GM19238 (cell line): Measurements from ENCODE around the gene SYT1.
"Not testable (repeated sequence)": the region's sequence is repeated elsewhere in the genome, so short reads cannot be mapped to it uniquely, and the experiment has no call there.

Experiments
- DNase-seq: peaks from one replicate; pipeline ENCODE4 v3.0.0; 2011; ENCODE audit warnings: low spot score; ENCODE audit not compliant: insufficient read length

SYT1 gene

DNA sequence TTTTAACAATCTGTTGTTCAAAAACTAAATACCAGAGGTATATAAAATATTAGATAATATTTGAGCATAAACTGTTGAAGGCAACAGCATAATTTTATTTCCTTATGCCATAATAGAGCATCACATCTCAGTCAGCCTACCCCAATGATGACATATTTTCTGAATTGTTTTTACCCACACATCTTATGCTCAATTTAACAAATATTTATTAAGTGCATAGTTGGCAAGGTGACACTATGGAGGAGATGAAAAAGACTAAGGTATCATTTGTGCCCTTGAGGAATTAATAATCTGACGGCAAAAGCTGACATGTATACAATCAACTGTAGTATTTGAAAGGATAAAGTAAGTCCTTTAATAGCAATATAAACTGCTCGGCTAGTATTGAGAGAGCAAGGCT lies 102.4 kb downstream of the SYT1 start:
- DNase-seq = no peak

- DNase-seq = no peak
These were observed 103.7 kb downstream of the SYT1 start for GRCh38 chr12:78968226-78968625.

DNA sequence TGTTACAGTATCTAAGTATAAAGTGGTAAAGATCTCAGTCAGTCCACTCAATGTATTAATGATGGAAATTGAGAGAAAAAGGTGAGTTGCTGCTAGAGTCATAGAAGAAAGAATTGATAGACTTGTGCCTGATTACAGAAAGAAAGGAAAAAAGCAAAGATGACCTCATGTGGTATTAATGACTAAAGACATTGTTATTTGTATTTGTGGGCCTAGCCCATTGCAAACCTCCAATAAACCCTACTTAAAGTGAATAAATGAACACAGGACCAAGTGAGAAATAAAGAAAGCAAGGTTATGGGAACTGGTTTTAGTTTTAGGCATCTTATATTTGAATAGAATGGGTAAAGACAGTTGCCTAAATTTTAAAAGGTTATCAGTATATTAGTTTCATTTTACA lies 105.5 kb downstream of the SYT1 start:
- no peak for DNase-seq

GRCh38 chr12:78977304-78977867 lies 112.8 kb downstream of the SYT1 start:
- no peak for DNase-seq

DNA sequence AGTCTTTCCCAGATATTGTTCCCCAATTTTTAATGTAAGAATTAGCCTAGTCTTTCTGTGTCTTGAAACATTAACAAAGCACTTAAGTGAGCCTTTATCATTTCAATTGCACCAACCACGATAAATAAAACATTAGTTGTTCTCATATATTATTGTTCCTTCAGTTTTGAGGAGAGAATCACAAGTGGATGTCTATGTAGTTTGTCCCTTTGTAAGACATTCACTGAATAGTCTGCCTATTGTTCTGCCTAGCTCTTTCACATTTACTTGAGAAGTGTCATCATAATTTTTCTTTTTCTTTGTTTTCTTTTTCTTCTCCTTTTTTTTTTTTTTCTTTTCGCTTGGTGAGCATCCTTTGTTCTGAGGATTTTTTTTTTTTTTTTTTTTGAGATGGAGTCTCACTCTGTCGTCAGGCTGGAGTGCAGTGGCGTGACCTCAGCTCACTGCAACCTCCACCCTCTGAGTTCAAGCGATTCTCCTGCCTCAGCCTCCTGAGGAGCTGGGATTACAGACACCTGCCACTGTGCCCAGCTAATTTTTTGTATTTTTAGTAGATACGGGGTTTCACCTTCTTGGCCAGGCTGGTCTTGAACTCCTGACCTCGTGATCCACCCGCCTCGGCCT lies 129.7 kb downstream of the SYT1 start:
- no peak for DNase-seq

GRCh38 chr12:79000501-79000900 lies 135.9 kb downstream of the SYT1 start:
- no peak for DNase-seq

- DNase-seq = no peak
These were observed 136.8 kb downstream of the SYT1 start for GRCh38 chr12:79001404-79001803.

GRCh38 chr12:79006306-79006705 lies 141.7 kb downstream of the SYT1 start:
- no peak for DNase-seq

GRCh38 chr12:79008591-79008990 lies 144.0 kb downstream of the SYT1 start:
- no peak for DNase-seq

DNA sequence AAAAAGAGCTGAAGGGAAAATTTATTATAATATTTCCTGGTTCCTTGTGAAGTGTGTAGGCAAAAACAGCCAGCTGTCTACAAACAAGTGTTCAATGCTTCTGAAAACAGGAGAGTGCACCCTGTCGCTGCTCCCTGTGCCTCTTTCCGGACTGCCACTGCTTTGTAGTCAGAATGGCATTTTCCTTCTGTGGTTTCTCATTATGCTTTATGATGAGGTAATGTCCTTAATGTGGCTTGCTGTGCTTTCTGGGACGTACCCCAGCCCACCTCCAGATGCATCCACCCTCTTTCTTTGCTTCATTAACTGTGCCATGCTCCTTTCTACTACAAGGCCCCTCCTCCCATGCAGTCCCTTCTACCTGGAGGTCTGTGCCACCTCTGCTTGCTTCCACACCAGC lies 148.1 kb downstream of the SYT1 start:
- DNase-seq = no peak

GRCh38 chr12:79016181-79016580 lies 151.6 kb downstream of the SYT1 start:
- DNase-seq = no peak

DNA sequence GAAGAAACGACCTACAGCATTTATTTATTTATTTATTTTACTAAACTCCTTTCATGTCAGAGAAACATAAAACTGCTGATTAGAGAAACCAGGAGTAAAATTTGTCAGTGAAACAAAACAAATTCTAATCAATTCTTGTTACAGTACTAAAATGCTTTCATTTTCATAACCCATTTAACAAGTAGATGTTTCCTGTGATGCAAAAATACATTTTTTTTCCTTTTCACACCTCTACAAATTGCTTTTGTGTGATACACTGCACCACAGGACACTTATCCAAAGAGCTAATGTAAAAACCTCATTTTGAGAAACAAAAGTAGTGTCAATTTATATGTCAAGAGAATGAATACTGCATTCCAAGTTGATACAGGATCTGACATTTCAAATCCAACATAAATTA lies 155.1 kb downstream of the SYT1 start:
- no peak for DNase-seq

GRCh38 chr12:79020106-79020505 lies 155.5 kb downstream of the SYT1 start:
- DNase-seq = no peak

- DNase-seq = no peak
These were observed 156.4 kb downstream of the SYT1 start for GRCh38 chr12:79021021-79021420.

- DNase-seq = no peak
These were observed 158.7 kb downstream of the SYT1 start for GRCh38 chr12:79023261-79023660.

- no peak for DNase-seq
These were observed 159.2 kb downstream of the SYT1 start for GRCh38 chr12:79023784-79024183.

GRCh38 chr12:79033788-79034187 lies 169.2 kb downstream of the SYT1 start:
- no peak for DNase-seq

- not testable (repeated sequence) for DNase-seq
These were observed 180.2 kb downstream of the SYT1 start for GRCh38 chr12:79044748-79045147.

DNA sequence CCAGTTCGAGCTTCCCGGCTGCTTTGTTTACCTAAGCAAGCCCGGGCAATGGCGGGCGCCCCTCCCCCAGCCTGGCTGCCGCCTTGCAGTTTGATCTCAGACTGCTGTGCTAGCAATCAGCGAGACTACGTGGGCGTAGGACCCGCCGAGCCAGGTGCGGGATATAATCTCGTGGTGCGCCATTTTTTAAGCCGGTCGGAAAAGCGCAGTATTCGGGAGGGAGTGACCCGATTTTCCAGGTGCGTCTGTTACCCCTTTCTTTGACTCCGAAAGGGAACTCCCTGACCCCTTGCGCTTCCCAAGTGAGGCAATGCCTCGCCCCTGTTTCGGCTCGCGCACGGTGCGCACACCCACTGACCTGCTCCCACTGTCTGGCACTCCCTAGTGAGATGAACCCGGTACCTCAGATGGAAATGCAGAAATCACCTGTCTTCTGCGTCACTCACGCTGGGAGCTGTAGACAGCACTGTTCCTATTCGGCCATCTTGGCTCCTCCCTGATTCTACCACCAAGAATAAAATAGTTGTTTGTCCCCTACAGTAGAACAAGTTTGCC lies 180.7 kb downstream of the SYT1 start:
- DNase-seq = not testable (repeated sequence)

DNA sequence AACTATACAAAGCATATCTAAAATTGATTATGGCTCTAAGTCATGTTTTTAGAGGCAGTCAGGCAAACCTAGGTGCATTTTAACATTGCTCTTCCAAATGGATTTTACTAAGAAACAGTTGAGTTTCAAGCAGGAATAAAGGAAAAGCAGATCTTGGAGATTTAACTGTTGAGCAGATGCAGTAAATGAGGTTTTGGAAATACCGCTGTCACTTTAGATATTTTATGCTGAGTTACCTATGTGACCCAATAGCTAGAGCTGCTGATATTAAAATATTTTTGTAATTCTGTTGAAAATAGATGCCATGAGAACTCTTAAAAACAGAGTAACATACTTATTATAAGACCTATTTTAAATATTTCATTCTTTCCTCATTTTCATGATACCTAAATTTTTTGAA lies 181.4 kb downstream of the SYT1 start:
- no peak for DNase-seq

DNA sequence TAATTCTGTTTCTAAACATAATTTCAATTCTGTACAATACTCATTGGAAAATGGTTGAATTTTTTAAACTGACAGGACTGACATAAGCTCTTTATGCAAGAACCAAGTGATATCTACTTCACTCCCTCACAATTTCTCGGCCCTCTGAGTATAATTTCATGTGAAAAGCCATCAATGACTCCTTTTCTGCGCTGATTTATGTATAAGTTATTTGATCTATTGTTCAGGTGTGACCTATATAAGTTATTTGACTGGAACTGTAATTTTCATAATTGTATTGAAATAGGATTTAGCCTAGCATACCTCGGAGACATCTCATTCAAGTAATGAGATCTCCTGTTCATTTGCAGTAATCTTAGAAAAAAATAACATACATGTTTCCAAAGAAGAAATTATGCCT lies 184.4 kb downstream of the SYT1 start:
- DNase-seq = no peak

GRCh38 chr12:79053394-79053793 lies 188.8 kb downstream of the SYT1 start:
- no peak for DNase-seq

DNA sequence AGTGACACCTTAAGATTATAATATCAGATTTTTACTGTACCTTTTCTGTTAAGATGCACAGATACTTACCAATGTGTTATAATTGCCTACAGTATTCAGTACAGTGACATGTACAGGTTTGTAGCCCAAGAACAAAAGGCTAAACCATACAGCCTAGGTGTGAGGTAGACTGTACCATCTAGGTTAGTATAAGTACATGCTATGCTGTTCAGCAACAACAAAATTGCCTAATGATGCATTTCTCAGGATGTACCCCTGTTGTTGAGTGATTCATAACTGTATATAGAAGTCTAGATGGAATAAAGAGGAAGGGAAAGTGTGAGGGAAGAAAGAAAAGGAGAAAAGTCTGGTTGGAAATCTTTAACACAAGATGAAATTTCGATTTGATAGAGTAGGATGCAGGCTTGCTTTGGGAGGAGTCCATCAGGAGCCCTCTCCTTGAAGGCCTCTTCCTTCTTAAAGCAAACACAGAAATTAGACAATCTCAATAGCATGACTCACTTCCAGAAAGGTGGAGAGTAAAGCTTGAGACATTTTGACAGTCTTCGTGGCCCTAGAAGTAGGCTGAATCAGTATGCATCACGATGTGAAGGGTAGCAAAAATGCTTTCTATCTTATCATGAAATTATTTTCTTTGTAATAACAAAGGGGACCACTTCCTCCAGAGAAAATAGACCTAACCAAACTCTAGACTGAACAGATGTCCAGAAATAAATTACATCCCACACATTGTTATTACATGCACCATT lies 191.5 kb downstream of the SYT1 start:
- no peak for DNase-seq
